GM23248 (cell line): ENCODE results near the gene WNT5B. TPM values are rescaled to one million over a fixed set of nuclear protein-coding genes. Genes with fewer than 3 reads are reported as not detected.

Experiments
- DNase-seq: peaks from one replicate; pipeline ENCODE4 v3.0.0-alpha.2; 2015
- H2AFZ ChIP-seq: fragments of 200-600 bp; sonication (generic); 2 replicates; pipeline ENCODE4 v1.6.1; 2016; ENCODE audit warnings: antibody characterized with exemption
- H3F3A ChIP-seq: fragments of 200-600 bp; sonication (generic); 2 replicates; pipeline ENCODE4 v1.6.1; 2016; ENCODE audit warnings: mild to moderate bottlenecking, antibody characterized with exemption, mixed run types; ENCODE audit not compliant: insufficient read depth
- H3K27ac ChIP-seq: fragments of 200-600 bp; sonication (generic); 2 replicates; pipeline ENCODE4 v1.5.1; 2016; ENCODE audit warnings: mild to moderate bottlenecking
- H3K27me3 ChIP-seq: fragments of 200-600 bp; sonication (generic); replicated peaks from 2 replicates; pipeline ENCODE4 v1.6.1; 2016; ENCODE audit warnings: mild to moderate bottlenecking; ENCODE audit not compliant: insufficient read depth
- H3K36me3 ChIP-seq: fragments of 200-600 bp; sonication (generic); 2 replicates; pipeline ENCODE4 v1.6.1; 2016; ENCODE audit warnings: low read depth, mild to moderate bottlenecking
- H3K4me1 ChIP-seq: fragments of 200-600 bp; sonication (generic); 2 replicates; pipeline ENCODE4 v1.6.1; 2016; ENCODE audit warnings: mild to moderate bottlenecking; ENCODE audit not compliant: insufficient read depth
- H3K4me2 ChIP-seq: fragments of 200-600 bp; sonication (generic); one replicate; pipeline ENCODE4 v1.6.1; 2016; ENCODE audit warnings: mild to moderate bottlenecking; ENCODE audit not compliant: unreplicated experiment
- H3K4me3 ChIP-seq: fragments of 200-600 bp; sonication (generic); 2 replicates; pipeline ENCODE4 v1.5.1; 2016; ENCODE audit warnings: mild to moderate bottlenecking
- H3K79me2 ChIP-seq: fragments of 200-600 bp; sonication (generic); 2 replicates; pipeline ENCODE4 v1.6.1; 2016; ENCODE audit warnings: mild to moderate bottlenecking; ENCODE audit not compliant: insufficient read depth
- H3K9ac ChIP-seq: fragments of 200-600 bp; sonication (generic); 2 replicates; pipeline ENCODE4 v1.6.1; 2016; ENCODE audit warnings: mild to moderate bottlenecking
- H3K9me2 ChIP-seq: fragments of 200-600 bp; sonication (generic); 2 replicates; pipeline ENCODE4 v1.6.1; 2016; ENCODE audit warnings: mixed run types, mild to moderate bottlenecking, moderate library complexity; ENCODE audit not compliant: insufficient read depth
- H3K9me3 ChIP-seq: fragments of 200-600 bp; sonication (generic); one replicate; pipeline ENCODE4 v1.6.1; 2017; ENCODE audit warnings: low read depth
- H4K20me1 ChIP-seq: fragments of 200-600 bp; sonication (generic); 2 replicates; pipeline ENCODE4 v1.6.0; 2016; ENCODE audit not compliant: insufficient read depth
- EZH2 ChIP-seq: fragments of 200-600 bp; sonication (generic); IDR thresholded peaks from 2 replicates; pipeline ENCODE4 v1.6.1; 2018; ENCODE audit warnings: antibody characterized with exemption, mild to moderate bottlenecking; ENCODE audit not compliant: insufficient read depth, poor library complexity, severe bottlenecking
- EZH2phosphoT487 ChIP-seq: fragments of 200-600 bp; sonication (generic); IDR thresholded peaks from 2 replicates; pipeline ENCODE4 v1.6.1; 2018; ENCODE audit warnings: antibody characterized with exemption, moderate library complexity, mild to moderate bottlenecking, low read depth; ENCODE audit not compliant: insufficient read depth
- WGBS, 2 experiments: methylation state at CpG; one replicate each; pipeline ENCODE4 v1.1.6; 2015 to 2017; ENCODE audit warnings: low lambda C conversion rate in 2 of 2, low coverage in 1 of 2; ENCODE audit errors: missing lambda C conversion rate in 2 of 2; 5-methylcytosine and 5-hydroxymethylcytosine counted together
- in situ Hi-C: fragments of 300-500 bp; cut with MboI; formaldehyde crosslinking; loops from 2 replicates; pipeline ENCODE4 v1.15.0; 2020
- polyA plus RNA-seq: library from polyadenylated mRNA; unstranded; fragments of >200 nt; fragmentation: Nextera tagmentation; extraction: Ambion mirVana; gene quantifications from 2 replicates; pipeline ENCODE4 v1.2.1, GENCODE V29; 2016
- total RNA-seq: library from RNA; depleted of rRNA; stranded (reverse); fragments of >200 nt; shearing (Covaris generic); gene quantifications from 2 replicates; pipeline ENCODE4 v1.2.3, GENCODE V29; 2014

WNT5B gene
- total and polyA plus RNA-seq, 2 experiments from 2014 or later, result 50.1 to 505 TPM

DNA sequence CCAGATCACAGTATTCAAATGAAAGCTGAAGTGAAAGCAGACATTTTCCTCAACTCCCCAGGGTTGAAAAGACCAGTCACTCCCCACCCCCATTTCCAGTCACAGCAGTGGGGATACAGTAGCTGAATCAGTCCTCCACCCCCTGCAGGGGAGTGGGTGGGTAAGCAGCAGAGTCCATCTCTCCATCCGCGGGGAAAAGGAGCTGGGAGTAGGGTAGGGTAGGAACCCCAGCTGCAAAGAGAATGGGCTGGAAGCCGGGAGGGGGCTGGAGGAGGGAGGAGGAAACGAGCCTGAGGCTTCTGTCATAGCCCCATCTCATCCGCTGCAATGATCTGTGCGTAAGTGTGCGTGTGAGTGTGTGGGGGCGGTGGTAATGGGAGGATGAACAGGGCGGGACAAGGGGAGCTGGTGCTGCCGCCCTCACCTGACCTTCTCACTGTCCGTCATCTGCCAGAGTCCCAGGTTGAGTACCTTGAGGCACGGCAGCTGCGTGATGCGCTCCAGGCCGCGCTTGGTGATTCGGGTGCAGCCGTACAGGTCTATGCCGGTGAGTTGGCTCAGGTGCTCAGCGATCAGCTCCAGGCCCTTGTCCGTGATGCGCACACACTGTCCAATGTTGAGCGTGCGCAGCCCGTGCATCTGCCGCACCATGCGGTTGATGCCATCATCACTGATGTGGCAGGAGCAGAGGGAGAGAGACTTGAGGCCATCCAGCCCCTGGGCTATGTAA is 36.4 kb upstream of the WNT5B start:
- in situ Hi-C loops, result no loop called here
- H3K4me2 ChIP-seq, result peak overlapping the region; percentile 94
- peak overlapping the region; percentile 90 for H3K27ac ChIP-seq
- H3K79me2 ChIP-seq, result peaks cover 91% of the 10 kb centered on the region
- H3K9me3 ChIP-seq, result no peaks in the 10 kb centered on the region
- no peaks in the 10 kb centered on the region for H3K27me3 ChIP-seq
- H3F3A ChIP-seq, result peaks cover 72% of the 10 kb centered on the region
- TF ChIP-seq EZH2phosphoT487, result no peak
- no peak for TF ChIP-seq EZH2
- no peak overlapping the region for H2AFZ ChIP-seq
- peak overlapping the region; percentile 69 for H3K4me3 ChIP-seq
- DNase-seq, result peak; percentile 88
- 3 to 16% methylated on average over 12 to 27 of the region's 27 CpGs for WGBS, 2 experiments
- peaks cover 59% of the 10 kb centered on the region for H3K4me1 ChIP-seq
- H3K9me2 ChIP-seq, result no peaks in the 10 kb centered on the region
- H3K9ac ChIP-seq, result peak overlapping the region; percentile 89
- peaks cover 3% of the 10 kb centered on the region; the same call in 1 of the 2 replicates for H4K20me1 ChIP-seq
- no peaks in the 10 kb centered on the region for H3K36me3 ChIP-seq

DNA sequence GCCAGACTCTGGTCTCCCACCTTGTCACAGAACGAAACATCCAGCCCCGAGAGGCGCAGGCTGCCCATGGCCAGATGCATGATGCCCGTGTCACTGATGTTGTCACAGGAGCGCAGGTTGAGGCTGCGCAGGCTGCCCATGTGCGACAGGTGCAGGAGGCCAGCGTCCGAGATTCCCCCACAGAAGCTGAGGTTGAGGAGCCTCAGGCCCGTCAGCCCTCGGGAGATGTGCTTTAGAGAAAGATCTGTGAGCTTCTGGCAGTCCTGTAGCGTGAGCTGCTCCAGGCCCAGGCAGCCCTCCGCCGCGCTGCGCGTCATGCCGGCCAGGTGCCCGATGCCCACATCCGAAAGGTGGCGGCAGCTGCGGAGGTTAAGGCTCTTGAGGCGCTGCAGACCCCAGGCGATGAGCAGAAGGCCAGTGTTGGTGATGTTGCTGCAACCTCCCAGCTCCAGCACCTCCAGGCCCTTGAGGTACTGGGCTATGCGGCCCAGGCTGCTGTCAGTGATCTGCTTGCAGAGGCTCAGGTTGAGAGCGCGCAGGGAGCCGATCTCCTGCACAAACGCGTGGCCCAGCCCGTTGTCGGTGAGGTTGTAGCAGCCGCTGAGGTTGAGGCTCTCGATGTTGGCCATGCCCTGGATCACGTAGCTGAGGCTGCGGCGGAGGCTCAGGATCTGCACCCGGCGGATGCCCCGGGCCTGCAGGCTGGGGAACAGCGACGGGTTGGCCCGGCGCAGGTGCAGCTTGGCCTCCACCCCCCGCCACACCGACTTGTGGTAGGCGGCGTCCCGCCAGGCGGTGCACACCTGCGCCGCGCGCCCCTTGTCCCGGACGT is 35.6 kb upstream of the WNT5B start:
- H3K9me3 ChIP-seq, result no peaks in the 10 kb centered on the region
- H3K4me3 ChIP-seq, result peak overlapping the region; percentile 69
- peaks cover 51% of the 10 kb centered on the region for H3K4me1 ChIP-seq
- H4K20me1 ChIP-seq, result peaks cover under 1% of the 10 kb centered on the region; the same call in 1 of the 2 replicates
- no peak overlapping the region for H2AFZ ChIP-seq
- peaks cover 91% of the 10 kb centered on the region for H3K79me2 ChIP-seq
- H3K9me2 ChIP-seq, result no peaks in the 10 kb centered on the region
- H3K4me2 ChIP-seq, result peak overlapping the region; percentile 94
- H3K27ac ChIP-seq, result peak overlapping the region; percentile 90
- H3K36me3 ChIP-seq, result no peaks in the 10 kb centered on the region
- peak; percentile 68 for DNase-seq
- H3K27me3 ChIP-seq, result no peaks in the 10 kb centered on the region
- 4% methylated on average over 48 to 53 of the region's 56 CpGs for WGBS, 2 experiments
- H3K9ac ChIP-seq, result peak overlapping the region; percentile 89
- TF ChIP-seq EZH2 (no peak), EZH2phosphoT487 (no peak)
- H3F3A ChIP-seq, result peaks cover 72% of the 10 kb centered on the region
- in situ Hi-C loops, result no loop called here

- peaks cover 73% of the 10 kb centered on the region for H3F3A ChIP-seq
- 0 to 1% methylated on average over 3 to 31 of the region's 34 CpGs for WGBS, 2 experiments
- H2AFZ ChIP-seq, result no peak overlapping the region
- H3K27me3 ChIP-seq, result no peaks in the 10 kb centered on the region
- peak overlapping the region; percentile 90 for H3K27ac ChIP-seq
- H3K4me3 ChIP-seq, result peak overlapping the region; percentile 69
- peak overlapping the region; percentile 94 for H3K4me2 ChIP-seq
- H3K9me2 ChIP-seq, result no peaks in the 10 kb centered on the region
- H3K9me3 ChIP-seq, result no peaks in the 10 kb centered on the region
- TF ChIP-seq EZH2, result no peak
- no peak for TF ChIP-seq EZH2phosphoT487
- no peak for DNase-seq
- no peaks in the 10 kb centered on the region for H4K20me1 ChIP-seq
- H3K4me1 ChIP-seq, result peaks cover 48% of the 10 kb centered on the region
- peaks cover 91% of the 10 kb centered on the region for H3K79me2 ChIP-seq
- no peaks in the 10 kb centered on the region for H3K36me3 ChIP-seq
- in situ Hi-C loops, result no loop called here
- peak overlapping the region; percentile 89 for H3K9ac ChIP-seq
Observed at GRCh38 chr12:1594006-1594260, 35.1 kb upstream of the WNT5B start.

- 1 to 2% methylated on average over 32 to 81 of the region's 115 CpGs for WGBS, 2 experiments
- in situ Hi-C loops, result no loop called here
- TF ChIP-seq EZH2 (no peak), EZH2phosphoT487 (no peak)
- H3K4me1 ChIP-seq, result peaks cover 48% of the 10 kb centered on the region
- peak within 1 kb of the TSS; percentile 90 for H3K27ac ChIP-seq
- H4K20me1 ChIP-seq, result no peaks in the 10 kb centered on the region
- peak within 1 kb of the TSS; percentile 98 for H3K4me2 ChIP-seq
- H3K9ac ChIP-seq, result peak within 1 kb of the TSS; percentile 89
- peak; percentile 92 for DNase-seq
- H2AFZ ChIP-seq, result peak within 1 kb of the TSS; percentile 61
- peaks cover 91% of the 10 kb centered on the region for H3K79me2 ChIP-seq
- H3K9me3 ChIP-seq, result no peaks in the 10 kb centered on the region
- H3K36me3 ChIP-seq, result no peaks in the 10 kb centered on the region
- no peaks in the 10 kb centered on the region for H3K27me3 ChIP-seq
- H3K9me2 ChIP-seq, result no peaks in the 10 kb centered on the region
- peak within 1 kb of the TSS; percentile 69 for H3K4me3 ChIP-seq
- peaks cover 78% of the 10 kb centered on the region for H3F3A ChIP-seq
Observed at GRCh38 chr12:1594261-1595025, 34.6 kb upstream of the WNT5B start, which contains the start of gene FBXL14. FBXL14 (minus strand) TSS chr12:1594581; CDS start chr12:1594066, 515 bp downstream.
